Endometrial microvascular endothelial cells (primary cell): ENCODE data around the gene GALNTL6. TPM values are rescaled to one million over a fixed set of nuclear protein-coding genes. Genes with fewer than 3 reads are reported as not detected.

Source experiments
- in situ Hi-C: cut with HindIII; loops from 2 replicates; pipeline ENCODE4 v1.10.0; 2017; ENCODE audit warnings: low sequenced_read_pairs, low pct_unique_long_range_greater_than_20kb; ENCODE audit errors: inconsistent ontology term
- total RNA-seq: library from RNA; depleted of rRNA; stranded (reverse); fragments of >200 nt; gene quantifications from one replicate; pipeline ENCODE4 v1.2.3, GENCODE V29; 2015; ENCODE audit errors: inconsistent ontology term

GALNTL6 gene
- total RNA-seq, 1 donor from 2014 or later = not detected

- in situ Hi-C loops = no loop called here
Observed at GRCh38 chr4:171978216-171978615, 165.0 kb downstream of the GALNTL6 start.

GRCh38 chr4:171979461-171979860 is 166.3 kb downstream of the GALNTL6 start:
- in situ Hi-C loops = no loop called here

- in situ Hi-C loops = no loop called here
Observed at GRCh38 chr4:171981185-171981584, 168.0 kb downstream of the GALNTL6 start.

- in situ Hi-C loops = no loop called here
Observed at GRCh38 chr4:171983935-171984805, 171.0 kb downstream of the GALNTL6 start.

GRCh38 chr4:171985129-171985528 is 171.9 kb downstream of the GALNTL6 start:
- in situ Hi-C loops = no loop called here

GRCh38 chr4:171993247-171993646 is 180.0 kb downstream of the GALNTL6 start:
- in situ Hi-C loops = no loop called here

- in situ Hi-C loops = no loop called here
Observed at GRCh38 chr4:172007889-172008288, 194.7 kb downstream of the GALNTL6 start.

GRCh38 chr4:172009446-172010230 is 196.4 kb downstream of the GALNTL6 start:
- in situ Hi-C loops = no loop called here

GRCh38 chr4:172011196-172011595 is 198.0 kb downstream of the GALNTL6 start:
- in situ Hi-C loops = no loop called here

GRCh38 chr4:172018358-172018757 is 205.2 kb downstream of the GALNTL6 start:
- in situ Hi-C loops = no loop called here

- in situ Hi-C loops = no loop called here
Observed at GRCh38 chr4:172035562-172035961, 222.4 kb downstream of the GALNTL6 start.

- in situ Hi-C loops = no loop called here
Observed at GRCh38 chr4:172040766-172041165, 227.6 kb downstream of the GALNTL6 start.

- in situ Hi-C loops = no loop called here
Observed at GRCh38 chr4:172042714-172043114, 229.5 kb downstream of the GALNTL6 start.

- in situ Hi-C loops = no loop called here
Observed at GRCh38 chr4:172045981-172046380, 232.8 kb downstream of the GALNTL6 start.

- in situ Hi-C loops = no loop called here
Observed at GRCh38 chr4:172048666-172049065, 235.5 kb downstream of the GALNTL6 start.

GRCh38 chr4:172050911-172051310 is 237.7 kb downstream of the GALNTL6 start:
- in situ Hi-C loops = no loop called here

GRCh38 chr4:172055046-172055445 is 241.8 kb downstream of the GALNTL6 start:
- in situ Hi-C loops = no loop called here

GRCh38 chr4:172055498-172055897 is 242.3 kb downstream of the GALNTL6 start:
- in situ Hi-C loops = no loop called here

- in situ Hi-C loops = no loop called here
Observed at GRCh38 chr4:172061204-172061603, 248.0 kb downstream of the GALNTL6 start.

- in situ Hi-C loops = no loop called here
Observed at GRCh38 chr4:172068506-172068905, 255.3 kb downstream of the GALNTL6 start.
